ENCODE measurements around the gene IZUMO4.

The IZUMO4 gene

GRCh38 chr19:2142173-2142829, 45.6 kb downstream of the IZUMO4 start:
- DNase-seq (ENCODE audit: insufficient read length, low spot score) (no peak), FAIRE-seq (no peak)

GRCh38 chr19:2144190-2144589, 47.5 kb downstream of the IZUMO4 start:
- FAIRE-seq, result no peak
- DNase-seq (ENCODE audit: insufficient read length, low spot score), result no peak

- no peak for FAIRE-seq
- no peak for DNase-seq (ENCODE audit: insufficient read length, low spot score)
Observed at GRCh38 chr19:2145831-2146241, 49.1 kb downstream of the IZUMO4 start.

- no peak for FAIRE-seq
- no peak for DNase-seq (ENCODE audit: insufficient read length, low spot score)
Observed at GRCh38 chr19:2148482-2149135, 51.9 kb downstream of the IZUMO4 start.
